Vagina (tissue), 2 donors: ENCODE measurements around the gene ALOXE3. TPM values are rescaled to one million over a fixed set of nuclear protein-coding genes. Genes with fewer than 3 reads are reported as not detected.
A peak's percentile ranks its signal among the peaks of the same experiment; 100 is the strongest.

Experiments
- DNase-seq, 2 donors: peaks; one replicate each; pipeline ENCODE4 v3.0.0-alpha.2; 2017; ENCODE audit errors: extremely low spot score in 2 of 2
- H3K27ac ChIP-seq: fragments of 200-600 bp; sonication (generic); one replicate; pipeline ENCODE4 v1.5.1; 2019
- H3K27me3 ChIP-seq: fragments of 200-600 bp; sonication (generic); one replicate; pipeline ENCODE4 v1.5.1; 2019
- H3K36me3 ChIP-seq, 2 donors: fragments of 200-600 bp; sonication (generic); one replicate each; pipeline ENCODE4 v1.5.1; 2017 to 2019
- H3K4me1 ChIP-seq: fragments of 200-600 bp; sonication (generic); one replicate; pipeline ENCODE4 v1.5.1; 2019
- H3K4me3 ChIP-seq, 2 donors: fragments of 200-600 bp; sonication (generic); 1 replicate in 1 of 2; 2 replicates in 1 of 2; pipeline ENCODE4 v1.5.1; 2016 to 2019
- H3K9me3 ChIP-seq: fragments of 200-600 bp; sonication (generic); one replicate; pipeline ENCODE4 v1.5.1; 2019
- POLR2A ChIP-seq, 2 donors: fragments of 450-650 bp; IDR thresholded peaks; one replicate each; pipeline ENCODE4 v1.6.1; 2017; ENCODE audit warnings: antibody characterized with exemption in 2 of 2, mild to moderate bottlenecking in 2 of 2, moderate library complexity in 2 of 2
- POLR2AphosphoS5 ChIP-seq, 2 donors: sonication (generic); formaldehyde crosslinking; IDR thresholded peaks; one replicate each; pipeline ENCODE4 v1.9.0; 2017; ENCODE audit warnings: antibody characterized with exemption in 2 of 2, mild to moderate bottlenecking in 2 of 2, low read depth in 1 of 2; ENCODE audit not compliant: insufficient read depth in 1 of 2
- intact Hi-C: fragments of 100-400 bp; cut with DNase I; formaldehyde crosslinking; loops from one replicate; pipeline ENCODE4 v1.15.1; 2023
- total RNA-seq: library from RNA; depleted of rRNA; stranded (reverse); fragments of >200 nt; gene quantifications from one replicate; pipeline ENCODE4 v1.2.3, GENCODE V29; 2016
- TF ChIP-seq, protein P1 (sequence below), 3 experiments: fragments of 450-650 bp in 2 of 3; fragments of 200-600 bp in 1 of 3; sonication (generic) in 1 of 3; IDR thresholded peaks; one replicate each; pipeline ENCODE4 v1.5.1; 2017 to 2019; ENCODE audit warnings: antibody characterized with exemption in 3 of 3, mild to moderate bottlenecking in 2 of 3, moderate library complexity in 2 of 3

Gene ALOXE3
- total RNA-seq, 1 donor from 2014 or later, result 1.5 TPM

DNA sequence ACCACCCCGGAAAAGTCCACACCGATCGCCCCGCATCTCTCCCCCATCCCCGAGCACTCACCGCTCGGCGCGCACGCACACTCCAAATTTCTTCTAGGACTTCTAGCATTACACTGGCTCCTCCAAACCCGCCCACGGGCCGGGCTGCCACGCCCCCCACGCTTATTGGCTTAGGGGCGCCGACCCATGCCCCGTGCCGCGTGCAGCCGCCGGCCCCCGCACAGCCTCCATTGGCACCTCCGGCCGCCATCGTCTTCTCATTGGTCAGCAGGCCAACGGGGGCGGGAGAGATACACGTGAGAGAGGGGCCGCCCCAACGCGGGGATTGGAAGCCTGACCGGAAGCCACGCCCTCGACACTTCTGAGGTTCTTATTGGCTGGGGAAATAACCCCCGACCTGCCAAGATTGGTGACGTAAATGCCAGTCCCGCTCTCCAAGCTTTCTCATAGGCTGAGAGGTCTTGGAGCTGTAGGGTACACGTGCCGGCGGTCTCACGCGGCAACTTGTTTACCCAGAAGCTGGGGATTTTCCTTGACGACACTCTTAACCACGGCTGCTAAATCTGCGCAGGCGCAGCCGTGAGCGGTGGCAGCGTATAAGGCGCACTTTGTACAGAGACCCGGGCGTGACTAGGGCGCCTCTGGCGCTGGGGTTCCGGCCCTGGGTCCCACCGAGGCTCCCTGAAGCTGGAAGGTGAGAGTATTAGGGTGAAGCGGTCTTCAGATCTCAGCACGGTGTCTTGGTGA lies 38.1 kb upstream of the ALOXE3 start:
- TF ChIP-seq, protein P1, sequence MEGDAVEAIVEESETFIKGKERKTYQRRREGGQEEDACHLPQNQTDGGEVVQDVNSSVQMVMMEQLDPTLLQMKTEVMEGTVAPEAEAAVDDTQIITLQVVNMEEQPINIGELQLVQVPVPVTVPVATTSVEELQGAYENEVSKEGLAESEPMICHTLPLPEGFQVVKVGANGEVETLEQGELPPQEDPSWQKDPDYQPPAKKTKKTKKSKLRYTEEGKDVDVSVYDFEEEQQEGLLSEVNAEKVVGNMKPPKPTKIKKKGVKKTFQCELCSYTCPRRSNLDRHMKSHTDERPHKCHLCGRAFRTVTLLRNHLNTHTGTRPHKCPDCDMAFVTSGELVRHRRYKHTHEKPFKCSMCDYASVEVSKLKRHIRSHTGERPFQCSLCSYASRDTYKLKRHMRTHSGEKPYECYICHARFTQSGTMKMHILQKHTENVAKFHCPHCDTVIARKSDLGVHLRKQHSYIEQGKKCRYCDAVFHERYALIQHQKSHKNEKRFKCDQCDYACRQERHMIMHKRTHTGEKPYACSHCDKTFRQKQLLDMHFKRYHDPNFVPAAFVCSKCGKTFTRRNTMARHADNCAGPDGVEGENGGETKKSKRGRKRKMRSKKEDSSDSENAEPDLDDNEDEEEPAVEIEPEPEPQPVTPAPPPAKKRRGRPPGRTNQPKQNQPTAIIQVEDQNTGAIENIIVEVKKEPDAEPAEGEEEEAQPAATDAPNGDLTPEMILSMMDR (IDR thresholded peaks at IDR 0.05), result no peak
- TF ChIP-seq POLR2A (IDR thresholded peaks at IDR 0.05) (peak; percentile 82 to 100), POLR2AphosphoS5 (IDR thresholded peaks at IDR 0.05; ENCODE audit: insufficient read depth in 1 of 2, low read depth in 1 of 2) (peak; percentile 99)
- Histone ChIP-seq H3K4me1 (peaks cover 49% of the 10 kb centered on the region), H3K36me3 (peaks cover 0 to 5% of the 10 kb centered on the region in 2 donors), H3K27ac (peak overlapping the region; percentile 100), H3K9me3 (no peaks in the 10 kb centered on the region), H3K4me3 (peak overlapping the region; percentile 84 to 98), H3K27me3 (no peaks in the 10 kb centered on the region)
- peak; percentile 100 for DNase-seq
- intact Hi-C loops, result no loop called here

- intact Hi-C loops, result no loop called here
- H3K4me3 ChIP-seq, result peak overlapping the region; percentile 84 to 98
- H3K9me3 ChIP-seq, result no peaks in the 10 kb centered on the region
- H3K4me1 ChIP-seq, result peaks cover 45% of the 10 kb centered on the region
- peak overlapping the region; percentile 100 for H3K27ac ChIP-seq
- H3K27me3 ChIP-seq, result no peaks in the 10 kb centered on the region
- peaks cover 0 to 5% of the 10 kb centered on the region in 2 donors for H3K36me3 ChIP-seq
- TF ChIP-seq POLR2A (IDR thresholded peaks at IDR 0.05), result no peak
- no peak for TF ChIP-seq POLR2AphosphoS5 (IDR thresholded peaks at IDR 0.05; ENCODE audit: insufficient read depth in 1 of 2, low read depth in 1 of 2)
- TF ChIP-seq, protein P1 (IDR thresholded peaks at IDR 0.05), result no peak
- DNase-seq, result no peak
Observed at GRCh38 chr17:8155996-8156245, 37.6 kb upstream of the ALOXE3 start.

GRCh38 chr17:8155231-8155995 lies 37.1 kb upstream of the ALOXE3 start:
- Histone ChIP-seq H3K4me3 (peak overlapping the region; percentile 84 to 98), H3K27ac (peak overlapping the region; percentile 100), H3K36me3 (peaks cover 0 to 8% of the 10 kb centered on the region in 2 donors), H3K4me1 (peaks cover 45% of the 10 kb centered on the region), H3K27me3 (no peaks in the 10 kb centered on the region), H3K9me3 (no peaks in the 10 kb centered on the region)
- TF ChIP-seq POLR2AphosphoS5 (IDR thresholded peaks at IDR 0.05; ENCODE audit: insufficient read depth in 1 of 2, low read depth in 1 of 2) (no peak), POLR2A (IDR thresholded peaks at IDR 0.05) (no peak)
- TF ChIP-seq, protein P1 (IDR thresholded peaks at IDR 0.05), result no peak
- intact Hi-C loops, result no loop called here
- no peak for DNase-seq

DNA sequence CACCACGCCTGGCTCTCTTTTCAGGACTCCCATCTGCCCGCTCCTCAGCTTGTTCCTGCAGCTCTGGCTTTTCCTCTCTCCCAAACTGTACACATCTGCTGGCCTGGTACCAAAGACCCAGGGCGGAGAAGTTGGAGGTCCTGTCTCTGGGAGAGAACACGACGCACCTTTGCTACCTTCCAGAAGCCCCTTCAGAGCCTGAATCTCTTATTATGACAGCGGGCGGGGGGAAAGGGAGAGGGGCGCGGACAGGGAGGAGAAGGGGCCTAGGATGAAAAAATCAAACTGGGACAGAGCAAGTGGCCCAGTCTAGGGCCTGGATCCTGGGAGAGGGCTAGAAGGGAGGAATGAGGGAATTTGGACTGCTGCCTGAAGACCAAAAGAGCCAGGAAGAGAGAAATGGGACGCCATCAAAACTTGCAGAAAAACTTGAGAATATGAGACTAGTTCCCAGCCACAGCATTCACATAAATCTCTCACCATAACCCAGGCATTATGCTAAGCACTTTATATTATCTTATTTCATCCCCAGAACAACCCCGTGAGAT lies 36.4 kb upstream of the ALOXE3 start:
- TF ChIP-seq, protein P1 (IDR thresholded peaks at IDR 0.05), result no peak
- peak in 1 of 2 donors; percentile 18 for TF ChIP-seq POLR2A (IDR thresholded peaks at IDR 0.05)
- H3K27me3 ChIP-seq, result no peaks in the 10 kb centered on the region
- H3K4me1 ChIP-seq, result peaks cover 49% of the 10 kb centered on the region
- intact Hi-C loops, result no loop called here
- no peak for DNase-seq
- H3K36me3 ChIP-seq, result peaks cover 2 to 16% of the 10 kb centered on the region in 2 donors
- peak overlapping the region; percentile 100 for H3K27ac ChIP-seq
- peak overlapping the region; percentile 84 to 98 for H3K4me3 ChIP-seq
- H3K9me3 ChIP-seq, result no peaks in the 10 kb centered on the region
